Epithelial cell of proximal tubule (primary cell): Measurements from ENCODE around the gene LRRC8D. TPM values are rescaled to one million over a fixed set of nuclear protein-coding genes. Genes with fewer than 3 reads are reported as not detected.

ENCODE experiments used
- DNase-seq: peaks from one replicate; pipeline ENCODE4 v3.0.0-alpha.2; 2011; ENCODE audit warnings: low read depth
- H3K4me3 ChIP-seq: 2 replicates; pipeline ENCODE4 v1.5.1; 2011; ENCODE audit warnings: low read depth, mild to moderate bottlenecking, low read length
- CTCF ChIP-seq: conservative IDR thresholded peaks from 2 replicates; pipeline ENCODE4 v1.5.1; 2012; ENCODE audit warnings: low read depth, mild to moderate bottlenecking, low read length
- total RNA-seq: library from RNA; depleted of rRNA; stranded (reverse); fragments of >200 nt; gene quantifications from 2 replicates; pipeline ENCODE4 v1.2.3, GENCODE V29; 2015

LRRC8D gene
- total RNA-seq, 1 donor from 2014 or later: 33.8 TPM

- DNase-seq: no peak
- no peak for TF ChIP-seq CTCF
- H3K4me3 ChIP-seq: no peak overlapping the region
These were observed 4.5 kb upstream of the LRRC8D start for GRCh38 chr1:89816366-89816765.

GRCh38 chr1:89821322-89822108 lies 683 bp downstream of the LRRC8D start:
- no peak for DNase-seq
- H3K4me3 ChIP-seq: peak overlapping the region; percentile 63
- TF ChIP-seq CTCF: no peak

- TF ChIP-seq CTCF: no peak
- peak overlapping the region; percentile 63 for H3K4me3 ChIP-seq
- DNase-seq: no peak
These were observed 1.5 kb downstream of the LRRC8D start for GRCh38 chr1:89822109-89822962.

- peak overlapping the region; percentile 63 for H3K4me3 ChIP-seq
- DNase-seq: no peak
- TF ChIP-seq CTCF: no peak
These were observed 2.3 kb downstream of the LRRC8D start for GRCh38 chr1:89822999-89823628.

GRCh38 chr1:89823679-89824292 lies 3.0 kb downstream of the LRRC8D start:
- no peak for DNase-seq
- H3K4me3 ChIP-seq: peak overlapping the region; percentile 63
- TF ChIP-seq CTCF: no peak

- TF ChIP-seq CTCF: no peak
- no peak for DNase-seq
- no peak overlapping the region for H3K4me3 ChIP-seq
These were observed 5.8 kb downstream of the LRRC8D start for GRCh38 chr1:89826594-89826993.
